Lower leg skin (tissue), 4 donors: ENCODE results near the gene GALNT18. TPM values are rescaled to one million over a fixed set of nuclear protein-coding genes. Genes with fewer than 3 reads are reported as not detected.
A peak's percentile ranks its signal among the peaks of the same experiment; 100 is the strongest.

Experiments
- DNase-seq, 2 donors: peaks; one replicate each; pipeline ENCODE4 v3.0.0-alpha.2; 2019; ENCODE audit warnings: low spot score in 2 of 2
- H3K4me3 ChIP-seq: fragments of 200-600 bp; sonication (generic); 2 replicates; pipeline ENCODE4 v1.5.1; 2017; ENCODE audit warnings: mild to moderate bottlenecking, low read depth; ENCODE audit not compliant: poor library complexity, severe bottlenecking
- POLR2A ChIP-seq, 2 donors: fragments of 450-650 bp; IDR thresholded peaks; one replicate each; pipeline ENCODE4 v1.6.1; 2016 to 2017; ENCODE audit warnings: antibody characterized with exemption in 2 of 2, mild to moderate bottlenecking in 1 of 2, moderate library complexity in 1 of 2
- WGBS, 2 donors: methylation state at CpG; one replicate each; pipeline ENCODE4 v1.1.5; 2018; 5-methylcytosine and 5-hydroxymethylcytosine counted together
- intact Hi-C: fragments of 100-400 bp; cut with DNase I; formaldehyde crosslinking; loops from one replicate; pipeline ENCODE4 v1.15.0; 2023; ENCODE audit warnings: low total_unique reads
- total RNA-seq, 4 donors: library from RNA; depleted of rRNA; stranded (reverse); fragments of >200 nt; gene quantifications; one replicate each; pipeline ENCODE4 v1.1.0, GENCODE V29; 2016
- TF ChIP-seq, protein P1 (sequence below), 3 donors: fragments of 450-650 bp; IDR thresholded peaks; one replicate each; pipeline ENCODE4 v1.5.1; 2016; ENCODE audit warnings: antibody characterized with exemption in 3 of 3, mild to moderate bottlenecking in 3 of 3, moderate library complexity in 2 of 3

Gene GALNT18
- total RNA-seq, 4 donors from 2014 or later: 11.5 to 33.0 (median 17.7) TPM

DNA sequence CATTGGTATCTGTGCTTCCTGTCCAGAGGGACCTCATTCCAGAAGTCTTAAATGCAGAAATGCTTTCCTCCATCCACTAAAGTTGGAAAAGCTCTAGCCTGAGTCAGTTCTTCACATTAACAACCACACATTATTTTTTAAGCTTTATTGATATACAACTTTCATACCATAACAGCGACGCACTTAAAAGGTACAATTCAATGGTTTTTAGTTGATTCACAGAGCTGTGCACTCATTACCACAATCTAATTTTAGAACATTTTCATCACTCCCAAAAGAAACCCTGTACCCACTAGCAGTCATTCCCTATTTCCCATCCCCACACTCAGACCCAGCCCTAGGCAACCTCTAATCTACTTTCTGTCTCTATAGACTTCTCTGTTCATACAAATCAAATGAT is 27.6 kb downstream of the GALNT18 start:
- TF ChIP-seq POLR2A (IDR thresholded peaks at IDR 0.05): no peak
- TF ChIP-seq, protein P1, sequence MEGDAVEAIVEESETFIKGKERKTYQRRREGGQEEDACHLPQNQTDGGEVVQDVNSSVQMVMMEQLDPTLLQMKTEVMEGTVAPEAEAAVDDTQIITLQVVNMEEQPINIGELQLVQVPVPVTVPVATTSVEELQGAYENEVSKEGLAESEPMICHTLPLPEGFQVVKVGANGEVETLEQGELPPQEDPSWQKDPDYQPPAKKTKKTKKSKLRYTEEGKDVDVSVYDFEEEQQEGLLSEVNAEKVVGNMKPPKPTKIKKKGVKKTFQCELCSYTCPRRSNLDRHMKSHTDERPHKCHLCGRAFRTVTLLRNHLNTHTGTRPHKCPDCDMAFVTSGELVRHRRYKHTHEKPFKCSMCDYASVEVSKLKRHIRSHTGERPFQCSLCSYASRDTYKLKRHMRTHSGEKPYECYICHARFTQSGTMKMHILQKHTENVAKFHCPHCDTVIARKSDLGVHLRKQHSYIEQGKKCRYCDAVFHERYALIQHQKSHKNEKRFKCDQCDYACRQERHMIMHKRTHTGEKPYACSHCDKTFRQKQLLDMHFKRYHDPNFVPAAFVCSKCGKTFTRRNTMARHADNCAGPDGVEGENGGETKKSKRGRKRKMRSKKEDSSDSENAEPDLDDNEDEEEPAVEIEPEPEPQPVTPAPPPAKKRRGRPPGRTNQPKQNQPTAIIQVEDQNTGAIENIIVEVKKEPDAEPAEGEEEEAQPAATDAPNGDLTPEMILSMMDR (IDR thresholded peaks at IDR 0.05): no peak
- intact Hi-C loops: no loop called here
- DNase-seq: no peak
- WGBS, 2 donors: 100% methylated on average over 2 of the region's 2 CpGs
- H3K4me3 ChIP-seq: no peak overlapping the region

DNA sequence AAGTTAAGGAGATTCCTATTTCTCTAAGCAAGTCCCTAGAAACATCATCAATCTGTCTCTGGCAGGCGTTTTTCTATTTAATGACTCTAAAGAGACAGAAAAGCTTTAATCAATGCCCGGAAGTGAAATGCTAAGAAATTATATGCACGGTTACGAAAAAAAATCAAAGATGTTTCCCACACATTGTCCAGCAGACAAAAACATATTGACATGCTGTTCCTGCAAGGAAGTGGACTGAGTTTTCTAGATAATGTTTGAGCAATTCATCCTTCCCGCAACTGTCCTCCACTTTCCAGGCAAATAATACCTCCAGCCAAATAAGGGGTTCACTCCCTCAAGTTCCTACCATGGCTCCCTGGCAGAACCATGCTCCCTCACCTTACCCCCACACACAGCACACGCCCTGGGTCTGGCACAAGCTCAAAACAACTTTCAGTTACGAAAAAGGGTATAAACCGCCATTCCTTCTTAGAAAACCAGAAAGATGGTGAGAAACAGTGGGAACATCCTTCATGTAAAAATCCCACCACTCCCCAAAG is 29.6 kb downstream of the GALNT18 start:
- TF ChIP-seq, protein P1 (IDR thresholded peaks at IDR 0.05): no peak
- no peak for TF ChIP-seq POLR2A (IDR thresholded peaks at IDR 0.05)
- no peak overlapping the region for H3K4me3 ChIP-seq
- DNase-seq: no peak
- intact Hi-C loops: no loop called here
- 77 to 83% methylated on average over 8 of the region's 8 CpGs for WGBS, 2 donors

DNA sequence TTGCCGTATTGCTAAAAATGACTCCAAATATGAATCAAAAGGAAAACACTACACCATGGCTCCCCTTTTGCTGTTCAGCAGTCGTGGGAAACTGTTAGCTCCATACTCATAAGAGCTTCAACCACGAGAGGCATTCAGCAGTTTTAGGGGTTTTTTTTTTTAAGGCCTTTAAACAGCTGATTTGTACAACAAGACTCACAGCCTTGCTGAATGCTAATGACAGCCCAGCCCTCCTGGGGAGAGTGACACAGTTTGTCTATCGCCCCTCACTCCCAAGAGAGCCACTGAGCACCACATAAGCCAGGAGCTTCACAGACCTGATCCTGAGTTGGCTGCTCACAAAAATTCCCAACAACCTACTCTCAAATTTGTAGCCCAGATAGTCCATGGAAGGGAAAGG is 32.4 kb downstream of the GALNT18 start:
- TF ChIP-seq POLR2A (IDR thresholded peaks at IDR 0.05): no peak
- TF ChIP-seq, protein P1 (IDR thresholded peaks at IDR 0.05): no peak
- intact Hi-C loops: no loop called here
- no peak overlapping the region for H3K4me3 ChIP-seq
- WGBS, 2 donors: 72 to 76% methylated on average over 4 of the region's 4 CpGs
- DNase-seq: peak in 1 of 2 donors; percentile 79

DNA sequence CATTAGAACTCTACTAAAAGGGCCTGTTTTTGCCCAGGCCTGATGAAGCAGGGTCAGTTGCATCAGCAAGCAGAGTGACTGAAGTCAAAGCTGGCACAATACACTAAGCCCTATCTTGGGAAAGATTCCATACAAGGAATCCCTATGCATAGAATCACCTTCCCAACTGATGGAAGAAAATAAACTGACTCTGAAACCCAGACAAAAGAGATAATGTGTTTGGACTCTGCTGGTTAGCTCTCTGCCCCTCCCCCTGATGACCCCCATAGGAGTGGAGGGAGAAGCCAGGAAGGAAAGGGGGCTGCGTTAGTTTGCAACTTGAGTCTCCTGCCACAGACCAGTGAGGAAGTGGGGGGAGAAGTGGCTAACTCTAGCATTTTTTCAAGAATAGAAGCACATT is 32.9 kb downstream of the GALNT18 start:
- no peak overlapping the region for H3K4me3 ChIP-seq
- no peak for TF ChIP-seq POLR2A (IDR thresholded peaks at IDR 0.05)
- TF ChIP-seq, protein P1 (IDR thresholded peaks at IDR 0.05): no peak
- 60 to 69% methylated on average over 1 of the region's 1 CpG for WGBS, 2 donors
- peak in 1 of 2 donors; percentile 52 for DNase-seq
- intact Hi-C loops: no loop called here

DNA sequence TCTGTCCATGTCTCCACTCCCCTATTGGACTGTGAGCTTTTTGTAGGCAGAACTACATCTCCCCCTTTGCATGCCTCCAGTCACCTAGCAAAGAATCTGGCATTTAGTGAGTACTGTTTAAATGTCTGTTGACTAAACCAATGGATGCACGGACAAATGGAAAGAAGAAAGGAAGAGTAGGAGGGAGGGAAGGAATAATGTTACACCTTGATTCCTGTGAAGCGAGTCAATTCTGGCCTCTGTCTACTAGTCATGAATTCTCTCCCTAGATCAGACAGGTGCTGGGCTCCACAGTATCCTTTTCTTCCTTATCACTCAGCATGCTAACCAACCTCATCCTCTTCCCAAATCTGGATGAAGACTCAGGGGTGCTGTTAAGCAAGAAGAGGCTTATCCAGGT is 33.6 kb downstream of the GALNT18 start:
- intact Hi-C loops: no loop called here
- TF ChIP-seq, protein P1 (IDR thresholded peaks at IDR 0.05): no peak
- no peak for TF ChIP-seq POLR2A (IDR thresholded peaks at IDR 0.05)
- no peak overlapping the region for H3K4me3 ChIP-seq
- peak in 1 of 2 donors; percentile 13 for DNase-seq
- WGBS, 2 donors: 84 to 85% methylated on average over 2 of the region's 2 CpGs

DNA sequence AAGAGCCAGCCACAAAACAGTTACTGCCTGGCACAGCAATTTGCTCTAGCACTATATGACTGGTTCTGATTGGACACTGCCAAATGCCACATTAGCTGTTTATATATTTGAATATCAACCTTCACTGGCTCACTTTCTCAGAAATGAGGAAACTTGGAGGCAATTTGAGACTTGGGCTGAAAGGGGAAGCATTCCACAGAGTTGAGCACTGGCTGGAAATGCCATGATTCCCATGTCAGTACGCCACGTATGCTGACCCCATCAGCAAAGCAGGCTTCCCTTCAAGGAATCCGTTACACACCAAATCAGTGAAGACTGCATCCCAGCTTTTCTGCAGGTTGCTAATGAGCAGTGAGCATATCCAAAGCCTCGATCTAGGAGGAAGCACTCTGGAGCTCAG is 34.7 kb downstream of the GALNT18 start:
- no peak for TF ChIP-seq POLR2A (IDR thresholded peaks at IDR 0.05)
- TF ChIP-seq, protein P1 (IDR thresholded peaks at IDR 0.05): no peak
- WGBS, 2 donors: 86 to 91% methylated on average over 4 of the region's 4 CpGs
- H3K4me3 ChIP-seq: no peak overlapping the region
- peak in 1 of 2 donors; percentile 9 for DNase-seq
- intact Hi-C loops: no loop called here
